K562 (cell line): ENCODE results near the gene MCCC1. TPM values are rescaled to one million over a fixed set of nuclear protein-coding genes. Genes with fewer than 3 reads are reported as not detected.

Source experiments
- BRCA1 ChIP-seq, 2 experiments: fragments of 450-650 bp in 1 of 2; sonication (generic) in 1 of 2; formaldehyde crosslinking in 1 of 2; IDR thresholded peaks; 2 replicates each; pipeline versions ENCODE4 v1.5.0 to v1.6.1; 2017 to 2020; ENCODE audit warnings: mild to moderate bottlenecking in 1 of 2, missing genetic modification reagents in 1 of 2
- CBX5 ChIP-seq: IDR thresholded peaks from 2 replicates; pipeline ENCODE4 v1.6.1; 2014; ENCODE audit warnings: low read depth, borderline replicate concordance
- COPS2 ChIP-seq: fragments of 450-650 bp; conservative IDR thresholded peaks from 2 replicates; pipeline ENCODE4 v1.6.1; 2016; ENCODE audit warnings: mild to moderate bottlenecking, moderate library complexity
- CREB3 ChIP-seq: fragments of 450-650 bp; conservative IDR thresholded peaks from 2 replicates; pipeline ENCODE4 v1.6.1; 2016; ENCODE audit warnings: missing genetic modification characterization, low read depth, mild to moderate bottlenecking, missing compliant biosample characterization, moderate library complexity
- DPF2 ChIP-seq: fragments of 450-650 bp; IDR thresholded peaks from 2 replicates; pipeline ENCODE4 v1.6.1; 2016
- ELF1 ChIP-seq: fragments of 200-800 bp; sonication (Bioruptor generic); IDR thresholded peaks from 2 replicates; pipeline ENCODE4 v1.6.1; 2016; ENCODE audit warnings: missing genetic modification characterization, missing compliant biosample characterization
- ESRRA ChIP-seq: fragments of 450-650 bp; IDR thresholded peaks from 2 replicates; pipeline ENCODE4 v1.6.1; 2014; ENCODE audit warnings: low read depth, mild to moderate bottlenecking, moderate library complexity, borderline replicate concordance
- MECOM ChIP-seq: fragments of 250-450 bp; sonication (Bioruptor Pico); IDR thresholded peaks from 2 replicates; pipeline ENCODE4 v1.8.0; 2022; ENCODE audit warnings: inconsistent platforms
- MNT ChIP-seq, 2 experiments: fragments of 450-650 bp; conservative IDR thresholded peaks; 2 replicates each; pipeline ENCODE4 v1.6.1; 2017; ENCODE audit warnings: mild to moderate bottlenecking in 2 of 2, moderate library complexity in 2 of 2
- MTA2 ChIP-seq: fragments of 450-650 bp; IDR thresholded peaks from 2 replicates; pipeline ENCODE4 v1.6.1; 2016; ENCODE audit warnings: low read depth
- NCOA6 ChIP-seq: fragments of 450-650 bp; IDR thresholded peaks from 2 replicates; pipeline ENCODE4 v1.6.1; 2017; ENCODE audit warnings: mild to moderate bottlenecking
- NCOR1 ChIP-seq: fragments of 450-650 bp; IDR thresholded peaks from 2 replicates; pipeline ENCODE4 v1.6.1; 2016; ENCODE audit warnings: mild to moderate bottlenecking, moderate library complexity
- NFYB ChIP-seq: IDR thresholded peaks from 2 replicates; pipeline ENCODE4 v1.6.1; 2011; ENCODE audit warnings: mild to moderate bottlenecking, moderate library complexity; ENCODE audit not compliant: insufficient read length; ENCODE audit errors: extremely low read depth
- PML ChIP-seq: IDR thresholded peaks from 2 replicates; pipeline ENCODE4 v1.6.1; 2012; ENCODE audit warnings: low read length, inconsistent platforms
- RBBP5 ChIP-seq: fragments of 200-600 bp; sonication (generic); IDR thresholded peaks from 2 replicates; pipeline ENCODE4 v1.6.1; 2012; ENCODE audit warnings: borderline replicate concordance, mild to moderate bottlenecking, low read length, control low read depth, inconsistent platforms; ENCODE audit not compliant: insufficient read depth, poor library complexity, severe bottlenecking
- SIN3A ChIP-seq, 2 experiments: fragments of 150-350 bp in 1 of 2; IDR thresholded peaks; 2 replicates each; pipeline ENCODE4 v1.6.1; 2011 to 2016; ENCODE audit warnings: borderline replicate concordance in 2 of 2, low read depth in 2 of 2, low read length in 2 of 2, mild to moderate bottlenecking in 2 of 2, moderate library complexity in 2 of 2; ENCODE audit not compliant: control insufficient read depth in 1 of 2
- SNRNP70 ChIP-seq: fragments of 200-400 bp; formaldehyde crosslinking; optimal IDR thresholded peaks from 2 replicates; pipeline ENCODE3; 2017; ENCODE audit warnings: low read depth, low read length
- SPI1 ChIP-seq: IDR thresholded peaks from 2 replicates; pipeline ENCODE4 v1.6.1; 2011; ENCODE audit warnings: low read depth, low read length, control low read depth, borderline replicate concordance
- STAT5A ChIP-seq: IDR thresholded peaks from 2 replicates; pipeline ENCODE4 v1.6.1; 2012; ENCODE audit warnings: low read length, inconsistent platforms, borderline replicate concordance
- TAF15 ChIP-seq: fragments of 200-400 bp; formaldehyde crosslinking; IDR thresholded peaks from 2 replicates; pipeline ENCODE4 v1.6.1; 2017; ENCODE audit warnings: mild to moderate bottlenecking, low read depth, low read length, moderate library complexity
- TARDBP ChIP-seq: fragments of 450-650 bp; IDR thresholded peaks from 2 replicates; pipeline ENCODE4 v1.6.1; 2016
- ZNF347 ChIP-seq: fragments of 450-650 bp; formaldehyde crosslinking; IDR thresholded peaks from 2 replicates; pipeline ENCODE4 v1.4.0; 2020; ENCODE audit warnings: low read depth, mild to moderate bottlenecking, moderate library complexity
- ZNF384 ChIP-seq: IDR thresholded peaks from 2 replicates; pipeline ENCODE4 v1.6.1; 2012; ENCODE audit warnings: low read depth, low read length, improper control_type of control experiment
- ZNF444 ChIP-seq: fragments of 250-450 bp; sonication (Bioruptor Pico); IDR thresholded peaks from 2 replicates; pipeline ENCODE4 v1.4.0; 2020; ENCODE audit warnings: mild to moderate bottlenecking, moderate library complexity
- ZNF561 ChIP-seq: fragments of 450-650 bp; formaldehyde crosslinking; conservative IDR thresholded peaks from 2 replicates; pipeline ENCODE4 v1.4.0; 2020; ENCODE audit warnings: mild to moderate bottlenecking, moderate library complexity
- ZNF639 ChIP-seq, 2 experiments: fragments of 200-800 bp in 1 of 2; sonication (Bioruptor generic) in 1 of 2; sonication (generic) in 1 of 2; formaldehyde crosslinking in 1 of 2; IDR thresholded peaks in 1 of 2; conservative IDR thresholded peaks in 1 of 2; 2 replicates each; pipeline versions ENCODE4 v1.5.0 to v1.6.1; 2016 to 2020; ENCODE audit warnings: missing compliant biosample characterization in 1 of 2, missing genetic modification characterization in 1 of 2, missing genetic modification reagents in 1 of 2
- ZNF764 ChIP-seq: fragments of 250-450 bp; sonication (Bioruptor Pico); IDR thresholded peaks from 2 replicates; pipeline ENCODE4 v1.4.0; 2020; ENCODE audit warnings: low read depth, mild to moderate bottlenecking, moderate library complexity
- polyA plus RNA-seq, 8 experiments: library from polyadenylated mRNA; depleted of rRNA in 4 of 8; stranded (reverse) in 5 of 8; unstranded in 3 of 8; fragments of >200 nt; fragmentation: Nextera tagmentation in 2 of 8; fragmentation: Illumina TruSeq in 1 of 8; extraction: Ambion mirVana in 2 of 8; extraction: Trizol in 1 of 8; gene quantifications; 2 replicates each; pipeline versions ENCODE4 v1.2.1 to v1.2.3, GENCODE V29; 2011 to 2014; ENCODE audit warnings: inconsistent platforms in 1 of 8, missing spikeins in 1 of 8
- total RNA-seq, 7 experiments: library from RNA; depleted of rRNA in 6 of 7; stranded (reverse); fragments of >200 nt in 6 of 7; fragmentation: Illumina TruSeq in 2 of 7; extraction: Trizol in 2 of 7; gene quantifications; 2 replicates each; pipeline versions ENCODE4 v1.2.1 to v1.2.3, GENCODE V29; 2011 to 2021; ENCODE audit warnings: low replicate concordance in 1 of 7

MCCC1 gene
- total and polyA plus RNA-seq, 9 of the 15 experiments (the other 6 are each of a cell fraction or from before 2014, with no cell fraction given): 13.7 to 26.9 (median 23.0) TPM

- TF ChIP-seq ZNF639 (CRISPR knock-in tag; conservative IDR thresholded peaks at IDR 0.05 in 1 of 2, IDR thresholded peaks at IDR 0.05 in 1 of 2) (no peak), ELF1 (tag) (peak; percentile 37; the same call in 1 of the 2 replicates), SNRNP70 (no peak), BRCA1 (IDR thresholded peaks at IDR 0.05) (no peak), BRCA1 (CRISPR knock-in tag; IDR thresholded peaks at IDR 0.05) (no peak), TAF15 (no peak), ZNF444 (no peak), NCOA6 (no peak), SPI1 (peak; percentile 48; the same call in 1 of the 2 replicates), MTA2 (no peak), ZNF561 (CRISPR knock-in tag) (no peak), ZNF764 (CRISPR knock-in tag) (no peak), PML (peak; percentile 39; the same call in 1 of the 2 replicates), SIN3A (IDR thresholded peaks at IDR 0.05; ENCODE audit: borderline replicate concordance in 2 of 2, control insufficient read depth in 1 of 2, low read depth in 2 of 2, low read length in 2 of 2) (0 out of 4 replicates have a peak, but pooled peaks of 1 of the 2 experiments have one; percentile 48), DPF2 (no peak), CBX5 (no peak), CREB3 (tag) (no peak), MNT (conservative IDR thresholded peaks at IDR 0.05) (0 out of 4 replicates have a peak, but pooled peaks of 1 of the 2 experiments have one; percentile 31), ZNF347 (no peak), ZNF384 (no peak), ESRRA (no peak), COPS2 (no peak), RBBP5 (peak; percentile 19), NCOR1 (no peak), MECOM (CRISPR knock-in tag) (no peak), STAT5A (no peak), TARDBP (no peak), NFYB (no peak)
Observed at GRCh38 chr3:182979674-182980191, 119.6 kb downstream of the MCCC1 start (continued).
